Esophagus squamous epithelium (tissue), 5 donors: ENCODE measurements around the gene TJAP1. TPM values are rescaled to one million over a fixed set of nuclear protein-coding genes. Genes with fewer than 3 reads are reported as not detected.
"Not testable (repeated sequence)": the region's sequence is repeated elsewhere in the genome, so short reads cannot be mapped to it uniquely, and the experiment has no call there.

Experiments
- DNase-seq: peaks from one replicate; lab custom pipeline; 2025; lab: John Stamatoyannopoulos, UW
- H3K27ac ChIP-seq, 4 donors: fragments of 200-600 bp; sonication (generic); one replicate each; pipeline ENCODE4 v1.5.1; 2016 to 2019; ENCODE audit warnings: mild to moderate bottlenecking in 1 of 4
- H3K27me3 ChIP-seq, 4 donors: fragments of 200-600 bp; sonication (generic); 1 replicate in 3 of 4; 2 replicates in 1 of 4; pipeline versions ENCODE4 v1.5.1 to v1.6.0; 2017 to 2021; ENCODE audit warnings: antibody characterized with exemption in 1 of 4
- H3K36me3 ChIP-seq, 3 donors: fragments of 200-600 bp; sonication (generic); one replicate each; pipeline ENCODE4 v1.5.1; 2016 to 2019
- H3K4me1 ChIP-seq, 3 donors: fragments of 200-600 bp; sonication (generic); one replicate each; pipeline ENCODE4 v1.5.1; 2017 to 2019
- H3K4me3 ChIP-seq, 4 donors: fragments of 200-600 bp; sonication (generic); 1 replicate in 3 of 4; 2 replicates in 1 of 4; pipeline ENCODE4 v1.5.1; 2016 to 2019; ENCODE audit warnings: mild to moderate bottlenecking in 2 of 4, moderate library complexity in 1 of 4
- H3K9me3 ChIP-seq, 3 donors: fragments of 200-600 bp; sonication (generic); one replicate each; pipeline ENCODE4 v1.5.1; 2016 to 2019
- CTCF ChIP-seq, 6 experiments: fragments of 450-650 bp in 4 of 6; fragments of 200-600 bp in 2 of 6; sonication (generic) in 2 of 6; IDR thresholded peaks; one replicate each; pipeline ENCODE4 v1.5.1; 2016 to 2019; ENCODE audit warnings: antibody characterized with exemption in 6 of 6, mild to moderate bottlenecking in 4 of 6, moderate library complexity in 4 of 6
- POLR2A ChIP-seq, 4 donors: fragments of 450-650 bp; IDR thresholded peaks; one replicate each; pipeline ENCODE4 v1.6.1; 2017; ENCODE audit warnings: antibody characterized with exemption in 4 of 4, mild to moderate bottlenecking in 4 of 4, moderate library complexity in 3 of 4
- WGBS, 2 donors: methylation state at CpG; one replicate each; pipeline ENCODE4 v1.1.5; 2018; 5-methylcytosine and 5-hydroxymethylcytosine counted together
- intact Hi-C: fragments of 100-400 bp; cut with DNase I; formaldehyde crosslinking; loops from one replicate; pipeline ENCODE4 v1.15.0; 2022
- total RNA-seq, 4 donors: library from RNA; depleted of rRNA; stranded (reverse); fragments of >200 nt; gene quantifications; one replicate each; pipeline ENCODE4 v1.1.0, GENCODE V29; 2016
- donor health status: DM: yes; HTN: yes; CAD: no.

Gene TJAP1
- total RNA-seq, 4 donors from 2014 or later: 9.5 to 20.2 (median 10.9) TPM

- H3K36me3 ChIP-seq: peaks cover 4 to 25% (median 7%) of the 10 kb centered on the region in 3 donors
- intact Hi-C loops: no loop called here
- DNase-seq: no peak
- TF ChIP-seq CTCF (IDR thresholded peaks at IDR 0.05): no peak
- TF ChIP-seq POLR2A (IDR thresholded peaks at IDR 0.05): no peak
- WGBS, 2 donors: 1 to 5% methylated on average over 26 to 27 of the region's 55 CpGs
- peak within 1 kb of the TSS; percentile 38 to 67 (median 58) for H3K4me3 ChIP-seq
- peak within 1 kb of the TSS; percentile 59 to 79 (median 70) for H3K27ac ChIP-seq
- peaks cover 0 to 63% (median 4%) of the 10 kb centered on the region in 4 donors for H3K27me3 ChIP-seq
- H3K9me3 ChIP-seq: no peaks in the 10 kb centered on the region
- peaks cover 6 to 48% (median 9%) of the 10 kb centered on the region in 3 donors for H3K4me1 ChIP-seq
Observed at GRCh38 chr6:43455531-43456428, 21.6 kb upstream of the TJAP1 start, which contains the start of gene DLK2. Gene DLK2 (minus strand): TSS chr6:43455548. CDS start chr6:43454825, 723 bp downstream.

DNA sequence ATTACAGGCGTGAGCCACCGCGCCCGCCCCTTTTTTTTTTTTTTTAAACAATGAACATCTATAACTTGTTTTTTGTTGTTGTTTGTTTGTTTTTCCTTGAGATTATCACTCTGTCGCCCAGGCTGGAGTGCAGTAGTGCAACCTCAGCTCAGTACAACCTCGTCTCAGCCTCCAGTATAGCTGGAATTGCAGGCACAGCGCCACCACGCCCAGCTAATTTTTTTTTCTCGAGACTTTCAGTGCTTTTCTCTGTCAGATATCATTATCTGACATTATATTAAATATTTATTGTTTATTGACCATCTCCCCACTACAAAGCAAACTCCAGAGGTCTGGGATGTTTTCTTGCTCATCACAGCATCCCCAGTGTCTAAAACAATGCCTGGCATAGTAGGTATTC, 19.7 kb upstream of the TJAP1 start:
- Histone ChIP-seq H3K9me3 (no peaks in the 10 kb centered on the region), H3K27me3 (peaks cover 0 to 82% (median 4%) of the 10 kb centered on the region in 4 donors), H3K4me1 (peaks cover 6 to 30% (median 9%) of the 10 kb centered on the region in 3 donors), H3K4me3 (no peak overlapping the region), H3K36me3 (peaks cover 0 to 10% (median 0%) of the 10 kb centered on the region in 3 donors), H3K27ac (no peak overlapping the region)
- intact Hi-C loops: no loop called here
- DNase-seq: no peak
- TF ChIP-seq POLR2A (IDR thresholded peaks at IDR 0.05): no peak
- no peak for TF ChIP-seq CTCF (IDR thresholded peaks at IDR 0.05)
- 50 to 54% methylated on average over 9 of the region's 9 CpGs for WGBS, 2 donors

- H3K27ac ChIP-seq, intact Hi-C loops, DNase-seq, H3K9me3 ChIP-seq, H3K4me3 ChIP-seq, H3K36me3 ChIP-seq: not testable (repeated sequence)
- Histone ChIP-seq H3K4me1 (peaks cover 6 to 30% (median 9%) of the 10 kb centered on the region in 3 donors), H3K27me3 (peaks cover 0 to 87% (median 4%) of the 10 kb centered on the region in 4 donors)
- 92 to 95% methylated on average over 5 to 6 of the region's 15 CpGs for WGBS, 2 donors
Observed at GRCh38 chr6:43458154-43458553, 19.2 kb upstream of the TJAP1 start.

DNA sequence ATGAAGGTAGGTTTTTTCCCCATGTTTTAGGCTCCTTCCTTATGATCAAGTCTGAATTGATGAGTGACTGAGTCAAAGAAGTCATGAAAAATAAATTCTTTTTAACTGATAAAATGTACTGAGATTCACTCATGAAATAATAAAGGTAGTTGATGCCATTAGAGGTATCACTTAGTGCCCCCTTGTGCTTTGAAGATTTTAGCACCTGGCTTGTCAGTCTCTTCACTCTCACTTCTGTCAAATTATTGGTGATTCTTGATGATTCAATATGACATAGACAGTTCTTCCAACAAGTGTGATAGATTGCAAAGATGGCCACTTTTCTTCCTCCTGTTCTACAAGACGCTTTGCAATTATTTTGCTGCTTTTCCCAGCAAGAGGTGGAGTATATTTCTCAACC, 17.8 kb upstream of the TJAP1 start:
- Histone ChIP-seq H3K4me1 (peaks cover 6 to 19% (median 9%) of the 10 kb centered on the region in 3 donors), H3K4me3 (no peak overlapping the region), H3K27me3 (peaks cover 0 to 99% (median 4%) of the 10 kb centered on the region in 4 donors), H3K9me3 (no peaks in the 10 kb centered on the region), H3K36me3 (no peaks in the 10 kb centered on the region), H3K27ac (no peak overlapping the region)
- intact Hi-C loops: no loop called here
- TF ChIP-seq POLR2A (IDR thresholded peaks at IDR 0.05): no peak
- no peak for TF ChIP-seq CTCF (IDR thresholded peaks at IDR 0.05)
- 50 to 73% methylated on average over 1 of the region's 1 CpG for WGBS, 2 donors
- DNase-seq: no peak

DNA sequence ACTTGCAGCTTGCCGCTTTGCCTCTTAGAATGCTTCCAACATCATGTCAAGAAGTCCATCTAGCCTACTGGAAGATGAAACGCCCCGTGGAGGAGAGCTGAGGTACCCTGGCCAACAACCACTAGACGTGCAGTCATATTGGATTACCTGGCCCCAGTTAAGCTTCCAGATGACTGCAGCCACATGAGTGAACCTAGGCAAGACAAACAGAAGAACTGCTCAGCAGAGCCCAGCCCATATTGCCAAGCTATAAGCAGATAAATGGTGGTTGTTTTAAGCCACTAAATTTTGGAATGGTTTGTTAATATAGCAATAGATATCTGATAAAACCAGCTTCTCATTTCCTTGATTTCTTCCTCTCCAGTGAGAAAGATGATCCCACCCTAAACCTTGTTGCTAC, 17.3 kb upstream of the TJAP1 start:
- 94 to 100% methylated on average over 1 to 4 of the region's 4 CpGs for WGBS, 2 donors
- H3K4me1 ChIP-seq: peaks cover 5 to 14% (median 6%) of the 10 kb centered on the region in 3 donors
- intact Hi-C loops: no loop called here
- no peaks in the 10 kb centered on the region for H3K36me3 ChIP-seq
- peaks cover 0 to 99% (median 4%) of the 10 kb centered on the region in 4 donors for H3K27me3 ChIP-seq
- no peak overlapping the region for H3K4me3 ChIP-seq
- H3K9me3 ChIP-seq: no peaks in the 10 kb centered on the region
- TF ChIP-seq POLR2A (IDR thresholded peaks at IDR 0.05): no peak
- no peak for TF ChIP-seq CTCF (IDR thresholded peaks at IDR 0.05)
- no peak for DNase-seq
- no peak overlapping the region for H3K27ac ChIP-seq
